HEK293 (cell line): ENCODE data around the gene LMF1.

Experiments
- CTCF ChIA-PET: fragments of 350-600 bp; formaldehyde crosslinking; extraction: SDS; loops from one replicate; lab custom pipeline; 2021; ENCODE audit warnings: antibody characterized with exemption; lab: Yijun Ruan, JAX
- POLR2A ChIA-PET: fragments of 300-600 bp; formaldehyde crosslinking; extraction: SDS; loops from one replicate; lab custom pipeline; 2020; ENCODE audit warnings: antibody characterized with exemption, inconsistent platforms; lab: Yijun Ruan, JAX
- H3K27ac ChIP-seq: fragments of 200-500 bp; sonication (Bioruptor generic); 2 replicates; pipeline ENCODE4 v1.5.1; 2014; ENCODE audit warnings: low read depth, low read length, control low read depth, inconsistent platforms; ENCODE audit errors: extremely low read depth
- H3K36me3 ChIP-seq, 2 experiments: fragments of 200-500 bp in 1 of 2; sonication (Bioruptor generic) in 1 of 2; 1 replicate in 1 of 2; 2 replicates in 1 of 2; pipeline ENCODE4 v1.5.1; 2014 to 2017; ENCODE audit warnings: inconsistent platforms in 2 of 2, low read length in 2 of 2; ENCODE audit not compliant: control insufficient read depth in 2 of 2, insufficient read depth in 1 of 2
- H3K4me1 ChIP-seq: fragments of 200-500 bp; sonication (Bioruptor generic); 2 replicates; pipeline ENCODE4 v1.5.1; 2014; ENCODE audit warnings: mild to moderate bottlenecking, low read length, inconsistent platforms; ENCODE audit not compliant: control insufficient read depth, insufficient read depth
- H3K4me3 ChIP-seq: 2 replicates; pipeline ENCODE4 v1.5.1; 2011; ENCODE audit warnings: low read depth, mild to moderate bottlenecking, control low read depth, low read length, moderate library complexity
- H3K9me3 ChIP-seq: fragments of 200-500 bp; sonication (Bioruptor generic); 2 replicates; pipeline ENCODE4 v1.5.1; 2014; ENCODE audit warnings: low read depth, low read length, inconsistent platforms; ENCODE audit not compliant: control insufficient read depth, insufficient read depth
- EGR2 ChIP-seq: fragments of 450-650 bp; formaldehyde crosslinking; IDR thresholded peaks from 2 replicates; pipeline ENCODE4 v1.5.1; 2016; ENCODE audit warnings: low read depth, missing biosample characterization, missing genetic modification characterization
- IKZF3 ChIP-seq: fragments of 450-650 bp; IDR thresholded peaks from 2 replicates; pipeline ENCODE4 v1.5.0; 2018; ENCODE audit warnings: missing biosample characterization, mild to moderate bottlenecking, missing genetic modification characterization, moderate library complexity
- OSR2 ChIP-seq: fragments of 450-650 bp; formaldehyde crosslinking; IDR thresholded peaks from 2 replicates; pipeline ENCODE4 v1.5.1; 2016; ENCODE audit warnings: missing biosample characterization, missing genetic modification characterization
- OVOL3 ChIP-seq: fragments of 450-650 bp; formaldehyde crosslinking; IDR thresholded peaks from 2 replicates; pipeline ENCODE4 v1.5.1; 2016; ENCODE audit warnings: missing biosample characterization, missing genetic modification characterization
- PRDM6 ChIP-seq: fragments of 450-650 bp; formaldehyde crosslinking; IDR thresholded peaks from 2 replicates; pipeline ENCODE4 v1.5.1; 2017; ENCODE audit warnings: missing biosample characterization, missing genetic modification characterization
- WT1 ChIP-seq: fragments of 450-650 bp; formaldehyde crosslinking; IDR thresholded peaks from 2 replicates; pipeline ENCODE4 v1.5.1; 2016; ENCODE audit warnings: missing biosample characterization, missing genetic modification characterization
- ZBTB17 ChIP-seq: fragments of 450-650 bp; formaldehyde crosslinking; IDR thresholded peaks from 2 replicates; pipeline ENCODE4 v1.5.1; 2016; ENCODE audit warnings: missing biosample characterization, missing genetic modification characterization
- ZFHX2 ChIP-seq: fragments of 450-650 bp; formaldehyde crosslinking; conservative IDR thresholded peaks from 2 replicates; pipeline ENCODE4 v1.5.1; 2016; ENCODE audit warnings: missing biosample characterization, missing genetic modification characterization
- ZNF157 ChIP-seq: fragments of 450-650 bp; formaldehyde crosslinking; IDR thresholded peaks from 2 replicates; pipeline ENCODE4 v1.5.1; 2016; ENCODE audit warnings: missing biosample characterization, missing genetic modification characterization
- ZNF174 ChIP-seq: fragments of 450-650 bp; formaldehyde crosslinking; IDR thresholded peaks from 2 replicates; pipeline ENCODE4 v1.5.0; 2017; ENCODE audit warnings: missing biosample characterization, mild to moderate bottlenecking, missing genetic modification characterization
- ZNF2 ChIP-seq: fragments of 450-650 bp; formaldehyde crosslinking; IDR thresholded peaks from 2 replicates; pipeline ENCODE4 v1.5.1; 2016; ENCODE audit warnings: missing biosample characterization, missing genetic modification characterization
- ZNF223 ChIP-seq: fragments of 450-650 bp; formaldehyde crosslinking; IDR thresholded peaks from 2 replicates; pipeline ENCODE4 v1.5.1; 2016; ENCODE audit warnings: missing biosample characterization, missing genetic modification characterization
- ZNF280C ChIP-seq: fragments of 450-650 bp; formaldehyde crosslinking; IDR thresholded peaks from 2 replicates; pipeline ENCODE4 v1.5.1; 2016; ENCODE audit warnings: missing biosample characterization, missing genetic modification characterization
- ZNF335 ChIP-seq: fragments of 450-650 bp; formaldehyde crosslinking; conservative IDR thresholded peaks from 2 replicates; pipeline ENCODE4 v1.5.1; 2016; ENCODE audit warnings: missing biosample characterization, missing genetic modification characterization
- ZNF37A ChIP-seq: fragments of 450-650 bp; IDR thresholded peaks from 2 replicates; pipeline ENCODE4 v1.5.1; 2018; ENCODE audit warnings: missing biosample characterization, missing genetic modification characterization
- ZNF530 ChIP-seq: fragments of 450-650 bp; formaldehyde crosslinking; IDR thresholded peaks from 2 replicates; pipeline ENCODE4 v1.5.1; 2016; ENCODE audit warnings: low read depth, missing biosample characterization, missing genetic modification characterization
- ZNF600 ChIP-seq: fragments of 450-650 bp; formaldehyde crosslinking; IDR thresholded peaks from 2 replicates; pipeline ENCODE4 v1.5.1; 2016; ENCODE audit warnings: missing biosample characterization, missing genetic modification characterization
- ZNF623 ChIP-seq: fragments of 450-650 bp; formaldehyde crosslinking; IDR thresholded peaks from 2 replicates; pipeline ENCODE4 v1.5.1; 2016; ENCODE audit warnings: missing biosample characterization, missing genetic modification characterization
- ZNF704 ChIP-seq: fragments of 450-650 bp; formaldehyde crosslinking; IDR thresholded peaks from 2 replicates; pipeline ENCODE4 v1.5.1; 2016; ENCODE audit warnings: missing biosample characterization, missing genetic modification characterization
- ZNF843 ChIP-seq: fragments of 450-650 bp; formaldehyde crosslinking; IDR thresholded peaks from 2 replicates; pipeline ENCODE4 v1.5.1; 2016; ENCODE audit warnings: missing biosample characterization, missing genetic modification characterization
- ZSCAN16 ChIP-seq: fragments of 450-650 bp; formaldehyde crosslinking; IDR thresholded peaks from 2 replicates; pipeline ENCODE4 v1.5.1; 2016; ENCODE audit warnings: missing biosample characterization, missing genetic modification characterization
- ZSCAN5A ChIP-seq: fragments of 450-650 bp; formaldehyde crosslinking; IDR thresholded peaks from 2 replicates; pipeline ENCODE4 v1.5.1; 2016; ENCODE audit warnings: missing biosample characterization, missing genetic modification characterization
- ZXDB ChIP-seq: fragments of 450-650 bp; formaldehyde crosslinking; IDR thresholded peaks from 2 replicates; pipeline ENCODE4 v1.5.1; 2016; ENCODE audit warnings: missing biosample characterization, missing genetic modification characterization
- TF ChIP-seq, protein P1 (sequence below): fragments of 450-650 bp; formaldehyde crosslinking; IDR thresholded peaks from 2 replicates; pipeline ENCODE4 v1.5.1; 2016; ENCODE audit warnings: missing biosample characterization, missing genetic modification characterization

LMF1 gene

GRCh38 chr16:818132-818531 is 152.7 kb downstream of the LMF1 start:
- no peaks in the 10 kb centered on the region for H3K4me1 ChIP-seq
- peak; percentile 85 for TF ChIP-seq EGR2
- no peak for TF ChIP-seq OVOL3 (tag by site-specific recombination)
- TF ChIP-seq ZFHX2 (tag by site-specific recombination), result peak; percentile 81
- no peak overlapping the region for H3K27ac ChIP-seq
- no peaks in the 10 kb centered on the region for H3K36me3 ChIP-seq
- ChIA-PET POLR2A (no interaction called here), CTCF (no interaction called here)
- H3K9me3 ChIP-seq, result no peaks in the 10 kb centered on the region
- no peak overlapping the region for H3K4me3 ChIP-seq

- Histone ChIP-seq H3K4me3 (no peak overlapping the region), H3K9me3 (no peaks in the 10 kb centered on the region), H3K36me3 (no peaks in the 10 kb centered on the region), H3K4me1 (no peaks in the 10 kb centered on the region), H3K27ac (no peak overlapping the region)
- ChIA-PET POLR2A (no interaction called here), CTCF (interaction anchor here (0.9 kb wide), 1 partner anchor 241 kb away, joined by 3 read pairs; no protein-coding TSS in a partner anchor)
- peak; percentile 16; the same call in 1 of the 2 replicates for TF ChIP-seq ZNF600 (tag by site-specific recombination)
- no peak for TF ChIP-seq ZNF280C (tag by site-specific recombination)
- TF ChIP-seq ZNF623 (tag by site-specific recombination), result no peak
- no peak for TF ChIP-seq WT1 (tag by site-specific recombination)
These were observed 153.5 kb downstream of the LMF1 start for GRCh38 chr16:817001-817906.

GRCh38 chr16:815861-816260 is 154.9 kb downstream of the LMF1 start:
- Histone ChIP-seq H3K9me3 (no peaks in the 10 kb centered on the region), H3K4me3 (no peak overlapping the region), H3K27ac (no peak overlapping the region), H3K4me1 (no peaks in the 10 kb centered on the region), H3K36me3 (no peaks in the 10 kb centered on the region)
- ChIA-PET CTCF (interaction anchor here (3.9 kb wide), 1 partner anchor 240 kb away, joined by 31 read pairs; no protein-coding TSS in a partner anchor), POLR2A (no interaction called here)
- TF ChIP-seq OSR2 (tag by site-specific recombination) (no peak), ZNF335 (no peak), ZNF704 (tag by site-specific recombination) (no peak), ZNF2 (tag by site-specific recombination) (no peak), ZNF843 (no peak), ZNF157 (no peak), ZSCAN16 (tag by site-specific recombination) (no peak), ZXDB (tag by site-specific recombination) (no peak), ZNF174 (no peak), ZNF223 (tag by site-specific recombination) (no peak), PRDM6 (tag by site-specific recombination) (no peak), IKZF3 (tag by site-specific recombination) (no peak), ZNF530 (tag by site-specific recombination) (no peak), ZBTB17 (no peak), ZSCAN5A (tag by site-specific recombination) (no peak), ZNF37A (tag by site-specific recombination) (no peak)
- TF ChIP-seq, protein P1, sequence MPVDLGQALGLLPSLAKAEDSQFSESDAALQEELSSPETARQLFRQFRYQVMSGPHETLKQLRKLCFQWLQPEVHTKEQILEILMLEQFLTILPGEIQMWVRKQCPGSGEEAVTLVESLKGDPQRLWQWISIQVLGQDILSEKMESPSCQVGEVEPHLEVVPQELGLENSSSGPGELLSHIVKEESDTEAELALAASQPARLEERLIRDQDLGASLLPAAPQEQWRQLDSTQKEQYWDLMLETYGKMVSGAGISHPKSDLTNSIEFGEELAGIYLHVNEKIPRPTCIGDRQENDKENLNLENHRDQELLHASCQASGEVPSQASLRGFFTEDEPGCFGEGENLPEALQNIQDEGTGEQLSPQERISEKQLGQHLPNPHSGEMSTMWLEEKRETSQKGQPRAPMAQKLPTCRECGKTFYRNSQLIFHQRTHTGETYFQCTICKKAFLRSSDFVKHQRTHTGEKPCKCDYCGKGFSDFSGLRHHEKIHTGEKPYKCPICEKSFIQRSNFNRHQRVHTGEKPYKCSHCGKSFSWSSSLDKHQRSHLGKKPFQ, result no peak
